Brain microvascular endothelial cell (primary cell): Measurements from ENCODE around the gene SPTLC1.
"Not testable (repeated sequence)": the region's sequence is repeated elsewhere in the genome, so short reads cannot be mapped to it uniquely, and the experiment has no call there.

Experiments used
- DNase-seq: peaks from one replicate; pipeline ENCODE4 v3.0.0-alpha.2; 2020
- H3K27ac ChIP-seq: fragments of 250-450 bp; sonication (Bioruptor Pico); 2 replicates; pipeline ENCODE4 v1.5.1; 2020; ENCODE audit warnings: mild to moderate bottlenecking, moderate library complexity
- H3K27me3 ChIP-seq: fragments of 250-450 bp; sonication (Bioruptor Pico); replicated peaks from 2 replicates; pipeline ENCODE4 v1.5.1; 2020; ENCODE audit warnings: mild to moderate bottlenecking
- H3K36me3 ChIP-seq: fragments of 250-450 bp; sonication (Bioruptor Pico); replicated peaks from 2 replicates; pipeline ENCODE4 v1.5.1; 2020; ENCODE audit warnings: mild to moderate bottlenecking
- H3K4me3 ChIP-seq: 2 replicates; pipeline ENCODE4 v1.5.1; 2011; ENCODE audit warnings: low read depth, mild to moderate bottlenecking, control low read depth, low read length, moderate library complexity
- in situ Hi-C: cut with HindIII; loops from 2 replicates; pipeline ENCODE4 v1.10.0; 2017; ENCODE audit warnings: low sequenced_read_pairs, low pct_ligation_motif_present
- TF ChIP-seq, protein P1 (sequence below): IDR thresholded peaks from 2 replicates; pipeline ENCODE4 v1.5.1; 2011; ENCODE audit warnings: low read depth, mild to moderate bottlenecking, moderate library complexity, low read length, control low read depth, inconsistent platforms; ENCODE audit errors: missing control alignments

Gene SPTLC1

DNA sequence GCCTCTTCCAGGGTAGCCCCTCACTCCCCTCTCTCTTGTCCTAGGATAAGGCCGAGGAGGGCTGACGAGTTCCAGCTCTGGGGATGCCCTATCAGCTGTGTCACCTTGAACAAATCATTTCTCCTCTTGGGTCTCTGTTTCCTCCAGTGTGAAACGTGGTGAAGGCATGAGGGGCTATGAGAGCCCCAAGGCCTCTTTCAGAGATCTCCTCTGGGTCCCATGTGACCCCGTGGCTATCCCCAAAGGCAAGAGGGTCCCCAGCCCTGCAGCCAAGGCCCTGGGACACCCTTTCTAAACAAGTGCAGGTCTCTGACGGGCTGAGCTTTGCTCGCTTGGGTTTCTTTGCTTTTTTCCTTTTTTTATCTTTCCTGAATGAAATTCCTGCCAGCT lies 25.5 kb upstream of the SPTLC1 start:
- TF ChIP-seq, protein P1, sequence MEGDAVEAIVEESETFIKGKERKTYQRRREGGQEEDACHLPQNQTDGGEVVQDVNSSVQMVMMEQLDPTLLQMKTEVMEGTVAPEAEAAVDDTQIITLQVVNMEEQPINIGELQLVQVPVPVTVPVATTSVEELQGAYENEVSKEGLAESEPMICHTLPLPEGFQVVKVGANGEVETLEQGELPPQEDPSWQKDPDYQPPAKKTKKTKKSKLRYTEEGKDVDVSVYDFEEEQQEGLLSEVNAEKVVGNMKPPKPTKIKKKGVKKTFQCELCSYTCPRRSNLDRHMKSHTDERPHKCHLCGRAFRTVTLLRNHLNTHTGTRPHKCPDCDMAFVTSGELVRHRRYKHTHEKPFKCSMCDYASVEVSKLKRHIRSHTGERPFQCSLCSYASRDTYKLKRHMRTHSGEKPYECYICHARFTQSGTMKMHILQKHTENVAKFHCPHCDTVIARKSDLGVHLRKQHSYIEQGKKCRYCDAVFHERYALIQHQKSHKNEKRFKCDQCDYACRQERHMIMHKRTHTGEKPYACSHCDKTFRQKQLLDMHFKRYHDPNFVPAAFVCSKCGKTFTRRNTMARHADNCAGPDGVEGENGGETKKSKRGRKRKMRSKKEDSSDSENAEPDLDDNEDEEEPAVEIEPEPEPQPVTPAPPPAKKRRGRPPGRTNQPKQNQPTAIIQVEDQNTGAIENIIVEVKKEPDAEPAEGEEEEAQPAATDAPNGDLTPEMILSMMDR, result no peak
- no peak for DNase-seq
- H3K4me3 ChIP-seq, result peak overlapping the region; percentile 65
- H3K36me3 ChIP-seq, result no peaks in the 10 kb centered on the region
- H3K27me3 ChIP-seq, result no peaks in the 10 kb centered on the region
- in situ Hi-C loops, result no loop called here
- no peak overlapping the region for H3K27ac ChIP-seq

DNA sequence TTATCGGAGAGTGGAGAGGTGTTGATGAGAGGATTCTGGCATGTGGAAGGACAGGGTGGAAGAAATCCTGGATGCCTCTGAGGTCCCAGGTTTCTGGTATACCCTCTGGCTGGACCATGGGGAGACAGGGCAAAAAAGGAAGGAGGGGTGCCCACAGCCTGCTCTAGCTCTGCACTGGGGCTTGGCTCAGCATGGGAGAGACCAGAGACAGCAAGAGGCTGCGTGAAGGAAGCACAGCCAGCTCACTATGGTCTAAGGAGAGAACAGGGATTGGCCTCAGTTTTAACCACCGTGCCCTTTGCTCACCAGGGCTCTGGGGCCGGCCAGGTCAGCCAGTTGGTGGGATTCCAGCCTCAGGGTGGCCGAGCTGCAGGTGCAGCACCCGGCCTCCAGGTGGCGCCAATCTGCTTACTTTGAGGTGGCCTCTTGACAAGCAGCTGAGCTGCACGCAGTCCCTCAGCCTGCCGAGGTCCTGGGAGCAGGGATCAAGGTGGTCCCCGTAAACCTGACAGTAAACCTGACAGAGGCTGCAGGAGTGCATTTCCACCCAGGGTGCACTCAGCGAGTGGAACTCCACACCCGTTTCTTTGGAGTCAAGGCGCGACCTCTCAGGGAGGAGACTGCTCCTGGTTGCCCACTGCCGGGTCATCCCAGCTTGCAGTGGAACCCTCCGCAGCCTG lies 25.0 kb upstream of the SPTLC1 start:
- Histone ChIP-seq H3K27ac (no peak overlapping the region), H3K36me3 (no peaks in the 10 kb centered on the region), H3K4me3 (peak overlapping the region; percentile 26), H3K27me3 (no peaks in the 10 kb centered on the region)
- TF ChIP-seq, protein P1, result peak; percentile 95
- in situ Hi-C loops, result no loop called here
- peak; percentile 66 for DNase-seq

DNA sequence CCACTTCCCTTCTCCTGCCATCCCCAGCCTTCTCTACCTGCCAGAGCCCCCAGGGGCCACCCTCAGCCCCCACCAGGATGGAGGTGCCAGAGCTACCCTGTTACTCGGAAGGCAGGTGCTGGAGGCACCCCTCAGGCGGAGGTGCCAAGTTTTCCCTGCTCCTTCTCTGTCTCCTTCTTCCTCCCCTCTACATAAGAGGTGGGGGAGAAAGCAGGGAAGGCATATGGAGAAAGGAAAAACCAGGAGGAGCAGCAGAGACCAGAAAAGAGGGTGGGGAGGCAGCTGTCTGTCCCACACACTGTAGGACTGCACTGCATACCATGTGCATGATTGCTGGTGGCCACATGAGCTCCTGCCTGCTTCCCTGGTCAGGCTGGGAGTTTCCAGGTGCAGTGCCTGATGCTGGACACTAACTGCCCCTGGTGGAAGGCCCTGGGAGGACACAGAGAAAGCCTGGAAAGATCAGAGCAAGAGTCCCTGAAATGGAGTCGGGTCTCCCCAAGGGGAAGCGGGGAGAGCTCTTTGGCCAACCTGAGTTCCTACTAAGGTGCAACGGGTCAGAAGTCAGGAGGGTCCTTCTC lies 23.8 kb upstream of the SPTLC1 start:
- H3K36me3 ChIP-seq, in situ Hi-C loops, H3K27me3 ChIP-seq, H3K27ac ChIP-seq, H3K4me3 ChIP-seq: not testable (repeated sequence)
- TF ChIP-seq, protein P1, result peak; percentile 66
- peak; percentile 56 for DNase-seq

DNA sequence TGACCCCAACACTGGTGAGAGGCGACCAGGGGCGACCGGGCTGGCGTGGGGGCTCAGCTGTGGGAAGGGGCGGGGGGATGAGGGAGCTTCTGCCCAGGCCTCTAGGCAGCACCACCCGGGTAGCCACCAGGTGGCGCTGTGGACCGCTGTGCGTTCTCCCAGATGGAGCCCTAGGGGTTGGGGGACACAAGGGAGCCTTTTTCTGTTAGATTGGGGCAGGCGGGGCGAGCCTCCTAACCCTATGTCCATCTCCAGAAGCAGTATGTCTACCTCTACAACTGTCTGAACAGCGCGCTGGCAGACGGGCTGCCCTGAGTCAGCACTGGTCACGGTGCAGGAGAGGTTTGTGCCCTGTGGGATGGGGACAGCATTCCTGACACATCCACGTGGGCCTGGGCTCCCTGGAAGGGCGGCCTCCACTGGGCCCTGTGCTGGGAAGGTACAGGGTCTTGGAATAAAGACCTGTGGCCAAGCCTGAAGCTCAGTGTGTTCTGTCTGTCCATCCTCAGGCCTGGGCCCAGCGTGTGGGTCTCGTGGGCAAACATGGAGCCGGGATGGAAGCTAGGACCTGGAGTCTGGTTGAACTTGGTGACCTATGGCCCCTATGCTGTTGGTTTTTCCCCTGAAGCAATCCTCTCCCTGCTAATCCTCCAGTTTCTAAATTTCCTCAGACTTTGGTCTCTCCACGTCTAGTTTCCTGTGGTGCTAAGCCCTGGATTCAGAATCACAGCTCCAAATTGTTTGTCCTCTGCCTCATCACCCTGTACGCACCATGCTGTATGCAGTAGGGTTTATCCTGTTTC lies 23.1 kb upstream of the SPTLC1 start:
- H3K4me3 ChIP-seq, result no peak overlapping the region
- in situ Hi-C loops, result no loop called here
- TF ChIP-seq, protein P1, result peak; percentile 85
- no peak overlapping the region for H3K27ac ChIP-seq
- H3K36me3 ChIP-seq, result no peaks in the 10 kb centered on the region
- peak; percentile 43 for DNase-seq
- H3K27me3 ChIP-seq, result no peaks in the 10 kb centered on the region

DNA sequence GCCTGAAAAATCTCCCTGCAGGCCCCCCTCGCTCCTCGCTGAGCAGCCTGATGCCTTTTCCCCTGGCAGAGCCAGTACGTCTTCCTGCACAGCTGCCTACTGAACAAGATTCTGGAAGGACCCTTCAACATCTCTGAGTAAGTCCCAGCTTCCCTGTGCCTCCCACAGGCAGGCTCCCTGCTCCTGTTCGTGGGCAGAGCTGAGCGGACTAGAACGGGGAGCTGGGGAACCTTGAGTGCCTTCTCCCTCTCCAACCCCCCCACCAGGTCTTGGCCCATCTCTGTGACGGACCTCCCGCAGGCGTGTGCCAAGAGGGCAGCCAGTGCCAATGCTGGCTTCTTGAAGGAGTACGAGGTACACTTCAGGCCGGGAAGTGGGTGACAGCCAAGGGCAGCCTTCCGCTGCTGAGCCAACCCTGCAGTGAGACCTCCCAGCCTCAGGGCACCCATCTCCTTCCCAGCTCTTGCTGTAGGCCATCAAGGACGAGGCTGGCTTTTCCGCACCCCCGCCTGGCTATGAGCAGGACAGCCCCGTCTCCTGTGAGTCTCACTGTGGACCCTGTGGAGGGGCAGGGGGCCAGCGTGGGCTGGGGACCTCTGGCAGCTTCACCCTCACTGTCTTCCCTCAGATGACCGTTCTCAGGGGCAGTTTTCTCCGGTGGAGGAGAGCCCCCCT lies 21.1 kb upstream of the SPTLC1 start:
- DNase-seq, result no peak
- no peaks in the 10 kb centered on the region for H3K36me3 ChIP-seq
- H3K27me3 ChIP-seq, result no peaks in the 10 kb centered on the region
- no peak overlapping the region for H3K4me3 ChIP-seq
- TF ChIP-seq, protein P1, result no peak
- in situ Hi-C loops, result no loop called here
- H3K27ac ChIP-seq, result no peak overlapping the region
